ENCODE data around the gene KLHL2.

GRCh38 chr4:165198329-165198728 lies 9.0 kb upstream of the KLHL2 start:
- TF ChIP-seq POLR2A (IDR thresholded peaks at IDR 0.05) (no peak), CTCF (IDR thresholded peaks at IDR 0.05) (no peak)
